ENCODE measurements around the gene DNAJC1.
"Not testable (repeated sequence)": the region's sequence is repeated elsewhere in the genome, so short reads cannot be mapped to it uniquely, and the experiment has no call there.

The DNAJC1 gene

DNA sequence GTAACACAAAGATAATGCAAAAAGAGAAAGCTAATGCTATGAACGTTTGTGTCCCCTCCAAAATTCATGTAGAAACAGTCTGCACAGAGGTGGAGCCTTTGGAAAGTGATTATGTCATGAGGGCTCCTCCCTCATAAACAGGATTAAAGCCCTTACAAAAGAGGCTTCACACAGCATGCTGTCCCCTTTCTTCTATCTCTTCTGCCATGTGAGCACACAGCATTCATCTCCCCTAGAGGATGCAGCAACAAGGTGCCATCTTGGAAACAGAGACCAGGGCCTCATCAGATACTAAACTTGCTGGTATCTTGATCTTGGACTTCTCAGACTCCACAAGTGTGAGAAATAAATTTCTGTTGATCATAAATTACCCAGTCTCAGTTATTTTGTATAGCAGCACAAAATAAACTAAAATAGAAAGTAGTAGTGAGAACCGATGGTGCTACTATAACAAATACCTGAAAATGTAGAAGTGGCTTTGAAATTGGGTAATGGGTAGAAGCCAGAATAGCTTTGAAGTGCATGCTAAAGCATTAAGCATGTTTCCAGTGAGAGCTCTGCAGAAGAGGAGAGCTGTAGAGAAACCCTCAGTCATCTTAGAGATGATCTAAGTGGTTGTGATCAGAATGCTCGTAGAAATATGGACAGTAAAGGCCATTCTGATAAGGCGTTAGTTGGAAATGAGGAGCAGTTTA, 108.7 kb downstream of the DNAJC1 start:
- DNase-seq: no peak

DNA sequence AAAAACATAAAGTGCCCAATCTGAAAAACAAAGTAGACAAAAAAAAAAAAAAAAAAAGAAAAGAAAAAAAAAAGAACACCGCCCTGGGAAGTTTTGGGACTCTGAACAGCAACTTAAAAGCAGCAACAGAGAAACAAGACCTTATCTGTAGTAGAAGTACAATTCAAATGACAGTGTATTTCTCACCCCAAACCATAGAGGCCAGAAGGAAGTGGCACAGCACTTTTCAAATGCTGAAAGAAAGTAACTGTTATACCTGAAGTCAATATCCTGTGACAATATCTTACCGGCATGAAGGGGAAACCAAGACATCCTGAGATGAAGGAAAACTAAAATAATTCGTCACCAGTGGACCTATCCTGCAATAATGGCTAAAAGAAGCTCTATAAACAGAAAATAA, 112.1 kb downstream of the DNAJC1 start:
- DNase-seq: no peak

- DNase-seq: no peak
Observed at GRCh38 chr10:21889477-21890275, 113.9 kb downstream of the DNAJC1 start.

GRCh38 chr10:21888959-21889358, 114.6 kb downstream of the DNAJC1 start:
- no peak for DNase-seq

GRCh38 chr10:21885940-21886339, 117.6 kb downstream of the DNAJC1 start:
- no peak for DNase-seq

DNA sequence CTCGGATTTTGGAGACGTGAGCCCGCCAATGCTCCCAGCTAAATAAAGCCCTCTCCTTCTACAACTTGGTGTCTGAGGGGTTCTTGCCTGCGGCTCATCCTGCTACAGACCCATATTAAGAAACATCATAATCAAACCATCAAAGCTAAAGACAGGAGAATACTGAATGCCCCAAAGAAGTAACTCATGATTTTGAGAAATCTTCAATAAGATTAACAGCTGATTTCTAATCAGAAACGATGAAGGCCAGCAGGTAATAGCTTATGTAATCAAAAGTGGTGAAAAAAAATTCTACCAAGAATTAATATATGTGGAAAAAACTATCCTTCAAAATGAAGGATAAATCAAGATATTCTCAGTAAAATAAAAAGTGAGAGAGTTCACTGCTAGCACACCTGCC, 130.3 kb downstream of the DNAJC1 start:
- no peak for DNase-seq

DNA sequence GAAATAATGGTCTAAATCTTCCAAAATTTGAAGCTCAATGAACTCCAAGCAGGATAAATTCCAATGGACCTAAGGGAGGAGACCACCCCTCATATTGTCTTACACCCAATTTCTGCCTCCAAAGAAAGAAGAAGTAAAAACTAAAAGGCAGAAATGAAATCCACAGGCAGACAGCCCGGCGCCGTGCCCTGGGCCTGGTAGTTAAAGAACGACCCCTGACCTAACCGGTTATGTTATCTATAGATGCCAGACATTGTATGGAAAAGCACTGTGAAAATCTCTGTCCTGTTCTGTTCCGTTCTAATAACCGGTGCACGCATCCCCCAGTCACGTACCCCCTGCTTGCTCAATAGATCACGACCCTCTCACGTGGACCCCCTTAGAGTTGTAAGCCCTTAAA, 130.8 kb downstream of the DNAJC1 start:
- DNase-seq: not testable (repeated sequence)

- no peak for DNase-seq
Observed at GRCh38 chr10:21870849-21871248, 132.7 kb downstream of the DNAJC1 start.

DNA sequence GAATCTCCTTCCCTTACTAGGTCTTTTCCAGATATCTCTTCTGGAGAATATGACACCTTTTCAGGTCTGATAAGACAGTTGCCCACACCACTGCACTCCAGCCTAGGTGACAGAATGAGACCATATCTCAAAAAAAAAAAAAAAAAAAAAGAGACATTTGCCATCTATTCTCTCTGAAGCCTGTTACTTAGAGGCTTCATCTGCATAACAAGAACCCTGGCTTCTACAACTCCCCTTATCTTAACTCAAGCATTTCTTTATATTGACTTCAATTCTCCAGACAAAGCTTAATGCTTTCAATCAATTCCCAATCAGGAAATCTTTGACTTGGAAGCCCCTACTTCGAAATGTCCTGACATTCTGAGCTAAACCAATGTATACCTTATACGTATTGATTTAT, 134.4 kb downstream of the DNAJC1 start:
- DNase-seq: not testable (repeated sequence)

GRCh38 chr10:21860718-21861117, 142.8 kb downstream of the DNAJC1 start:
- no peak for DNase-seq

- no peak for DNase-seq
Observed at GRCh38 chr10:21858455-21858854, 145.1 kb downstream of the DNAJC1 start.

- no peak for DNase-seq
Observed at GRCh38 chr10:21849607-21850006, 153.9 kb downstream of the DNAJC1 start.

DNA sequence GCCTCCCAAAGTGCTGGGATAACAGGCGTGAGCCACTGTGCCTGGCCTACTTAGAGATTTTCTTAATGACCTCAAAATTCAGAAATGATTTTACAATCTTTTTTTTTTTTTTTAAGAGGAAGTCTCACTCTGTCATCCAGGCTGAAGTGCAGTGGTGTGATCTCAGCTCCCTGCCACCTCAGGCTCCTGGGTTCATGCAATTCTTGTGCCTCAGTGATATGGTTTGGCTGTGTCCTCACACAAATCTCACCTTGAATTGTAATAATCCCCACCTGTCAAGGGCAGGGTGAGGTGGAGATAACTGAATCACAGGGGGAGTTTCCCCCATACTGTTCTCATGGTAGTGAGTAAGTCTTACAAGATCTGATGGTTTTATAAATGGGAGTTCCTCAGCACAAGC, 159.9 kb downstream of the DNAJC1 start:
- no peak for DNase-seq

DNA sequence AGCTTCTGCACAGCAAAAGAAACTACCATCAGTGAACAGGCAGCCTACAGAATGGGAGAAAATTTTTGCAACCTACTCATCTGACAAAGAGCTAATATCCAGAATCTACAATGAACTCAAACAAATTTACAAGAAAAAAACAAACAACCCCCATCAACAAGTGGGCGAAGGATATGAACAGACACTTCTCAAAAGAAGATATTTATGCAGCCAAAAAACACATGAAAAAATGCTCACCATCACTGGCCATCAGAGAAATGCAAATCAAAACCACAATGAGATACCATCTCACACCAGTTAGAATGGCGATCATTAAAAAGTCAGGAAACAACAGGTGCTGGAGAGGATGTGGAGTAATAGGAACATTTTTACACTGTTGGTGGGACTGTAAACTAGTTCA, 162.3 kb downstream of the DNAJC1 start:
- DNase-seq: not testable (repeated sequence)

DNA sequence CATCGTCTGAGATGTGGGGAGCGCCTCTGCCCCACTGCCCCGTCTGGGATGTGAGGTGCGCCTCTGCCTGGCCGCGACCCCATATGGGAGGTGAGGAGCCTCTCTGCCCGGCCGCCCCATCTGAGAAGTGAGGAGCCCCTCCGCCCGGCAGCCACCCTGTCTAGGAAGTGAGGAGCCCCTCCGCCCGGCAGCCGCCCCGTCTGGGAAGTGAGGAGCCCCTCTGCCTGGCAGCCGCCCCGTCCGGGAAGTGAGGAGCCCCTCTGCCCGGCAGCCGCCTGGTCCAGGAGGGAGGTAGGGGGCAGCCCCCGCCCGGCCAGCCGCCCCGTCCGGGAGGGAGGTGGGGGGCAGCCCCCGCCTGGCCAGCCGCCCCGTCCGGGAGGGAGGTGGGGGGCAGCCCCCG, 166.0 kb downstream of the DNAJC1 start:
- peak; percentile 11 for DNase-seq

DNA sequence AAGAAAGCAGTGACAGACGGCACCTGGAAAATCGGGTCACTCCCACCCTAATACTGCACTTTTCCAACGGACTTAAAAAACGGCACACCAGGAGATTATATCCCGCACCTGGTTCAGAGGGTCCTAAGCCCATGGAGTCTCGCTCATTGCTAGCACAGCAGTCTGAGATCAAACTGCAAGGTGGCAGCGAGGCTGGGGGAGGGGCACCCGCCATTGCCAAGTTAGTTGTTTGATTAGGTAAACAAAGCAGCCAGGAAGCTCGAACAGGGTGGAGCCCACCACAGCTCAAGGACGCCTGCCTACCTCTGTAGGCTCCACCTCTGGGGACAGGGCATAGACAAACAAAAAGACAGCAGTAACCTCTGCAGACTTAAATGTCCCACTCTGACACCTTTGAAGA, 169.0 kb downstream of the DNAJC1 start:
- not testable (repeated sequence) for DNase-seq

- DNase-seq: no peak
Observed at GRCh38 chr10:21832821-21833130, 170.8 kb downstream of the DNAJC1 start.

DNA sequence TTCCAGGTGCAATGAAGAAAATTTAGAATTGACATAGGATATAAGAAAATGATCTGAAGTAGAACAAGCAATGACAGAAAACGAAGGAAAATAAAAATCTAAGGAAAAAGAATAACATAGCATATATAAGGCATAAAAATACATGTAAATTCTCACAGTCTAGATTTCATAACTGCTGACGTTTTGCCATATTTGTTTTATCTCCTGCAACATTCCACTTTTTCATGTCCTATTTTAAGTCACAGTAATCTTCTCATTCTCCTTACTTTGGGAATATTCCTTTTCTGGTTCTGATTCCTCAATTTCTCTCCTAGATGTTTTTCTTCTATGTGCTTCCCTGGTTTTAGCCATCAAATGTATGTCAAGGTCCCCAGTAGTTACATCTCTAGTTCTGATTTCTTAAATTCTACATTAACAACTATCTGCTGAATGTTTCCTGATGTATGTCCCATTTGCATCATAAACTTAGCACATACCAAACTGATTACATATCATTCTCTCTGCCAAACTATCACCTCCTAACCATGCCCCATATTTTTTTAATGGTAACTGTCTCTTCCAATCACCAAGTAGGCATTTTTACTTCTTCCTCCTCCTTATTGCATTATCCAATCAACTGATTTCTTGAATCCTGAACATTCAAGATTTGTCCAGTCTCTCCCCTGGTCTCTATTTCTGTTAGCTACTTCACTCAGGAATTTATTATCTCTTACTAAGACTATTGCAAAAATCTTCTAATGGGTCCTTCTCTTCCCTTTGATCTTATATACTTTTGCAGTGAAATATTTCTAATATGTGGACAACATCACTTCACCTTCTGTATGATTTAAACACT, 171.3 kb downstream of the DNAJC1 start:
- DNase-seq: no peak

- DNase-seq: no peak
Observed at GRCh38 chr10:21830037-21830436, 173.5 kb downstream of the DNAJC1 start.

GRCh38 chr10:21827308-21827707, 176.2 kb downstream of the DNAJC1 start:
- DNase-seq: no peak

DNA sequence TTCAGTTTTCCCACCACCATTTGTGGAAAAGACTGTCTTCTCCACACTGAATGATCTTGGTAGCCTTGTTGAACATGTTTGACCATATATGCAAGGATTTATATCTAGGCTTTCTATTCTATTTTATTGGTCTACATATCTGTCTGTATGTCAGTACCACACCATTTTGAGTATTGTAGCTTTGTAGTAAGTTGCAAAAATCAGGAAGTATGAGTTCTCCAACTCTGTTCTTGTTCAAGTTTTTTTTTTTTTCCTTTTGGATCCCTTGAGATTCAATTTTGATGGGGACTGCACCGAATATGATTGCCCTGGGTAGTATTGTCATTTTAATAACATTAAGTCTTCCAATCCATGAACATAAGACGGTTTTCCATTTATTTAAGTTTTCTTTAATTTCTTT, 176.8 kb downstream of the DNAJC1 start:
- DNase-seq: no peak

- DNase-seq: no peak
Observed at GRCh38 chr10:21825345-21825744, 178.2 kb downstream of the DNAJC1 start.

- no peak for DNase-seq
Observed at GRCh38 chr10:21824409-21824808, 179.1 kb downstream of the DNAJC1 start.

- no peak for DNase-seq
Observed at GRCh38 chr10:21823617-21824016, 179.9 kb downstream of the DNAJC1 start.
